ENCODE measurements around the gene DOCK1. TPM values are rescaled to one million over a fixed set of nuclear protein-coding genes. Genes with fewer than 3 reads are reported as not detected.

The DOCK1 gene
- total and polyA plus RNA-seq, 2 donors (not counting 1 experiment from before 2014, with no cell fraction given): 20.5 to 91.0 TPM

DNA sequence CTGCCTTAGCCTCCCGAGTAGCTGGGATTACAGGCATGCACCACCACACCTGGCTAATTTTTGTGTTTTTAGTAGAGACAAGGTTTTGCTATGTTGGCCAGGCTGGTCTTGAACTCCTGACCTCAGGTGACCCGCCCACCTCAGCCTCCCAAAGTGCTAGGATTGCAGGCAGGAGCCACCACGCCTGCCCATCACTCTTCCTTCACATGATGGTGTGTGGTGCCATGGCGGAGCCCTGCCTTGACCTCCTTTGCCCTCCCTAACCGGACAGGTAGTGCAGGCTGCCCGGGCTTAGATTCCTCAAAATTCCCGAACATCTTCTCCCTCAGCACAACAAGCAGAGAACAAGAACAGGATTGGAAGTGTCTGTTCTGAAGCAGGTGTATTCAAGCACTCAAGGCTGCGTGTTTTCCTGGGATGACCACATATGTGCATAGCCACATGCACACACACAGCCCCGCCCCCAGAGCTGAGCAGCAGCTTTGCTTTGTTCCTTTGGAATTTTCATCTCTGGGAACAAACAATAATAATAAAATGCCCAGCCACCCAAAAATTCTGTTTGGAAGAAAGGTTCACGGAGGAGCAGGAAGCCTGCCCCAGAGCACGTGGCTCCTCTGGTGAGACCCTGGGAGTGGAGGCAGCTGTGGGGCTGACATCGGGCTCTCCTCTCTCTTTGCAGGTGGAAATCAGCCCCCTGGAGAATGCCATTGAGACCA is 512.6 kb downstream of the DOCK1 start:
- TF ChIP-seq EZH2 (IDR thresholded peaks at IDR 0.05; ENCODE audit: low read length, missing control alignments): no peak
- TF ChIP-seq, protein P1, sequence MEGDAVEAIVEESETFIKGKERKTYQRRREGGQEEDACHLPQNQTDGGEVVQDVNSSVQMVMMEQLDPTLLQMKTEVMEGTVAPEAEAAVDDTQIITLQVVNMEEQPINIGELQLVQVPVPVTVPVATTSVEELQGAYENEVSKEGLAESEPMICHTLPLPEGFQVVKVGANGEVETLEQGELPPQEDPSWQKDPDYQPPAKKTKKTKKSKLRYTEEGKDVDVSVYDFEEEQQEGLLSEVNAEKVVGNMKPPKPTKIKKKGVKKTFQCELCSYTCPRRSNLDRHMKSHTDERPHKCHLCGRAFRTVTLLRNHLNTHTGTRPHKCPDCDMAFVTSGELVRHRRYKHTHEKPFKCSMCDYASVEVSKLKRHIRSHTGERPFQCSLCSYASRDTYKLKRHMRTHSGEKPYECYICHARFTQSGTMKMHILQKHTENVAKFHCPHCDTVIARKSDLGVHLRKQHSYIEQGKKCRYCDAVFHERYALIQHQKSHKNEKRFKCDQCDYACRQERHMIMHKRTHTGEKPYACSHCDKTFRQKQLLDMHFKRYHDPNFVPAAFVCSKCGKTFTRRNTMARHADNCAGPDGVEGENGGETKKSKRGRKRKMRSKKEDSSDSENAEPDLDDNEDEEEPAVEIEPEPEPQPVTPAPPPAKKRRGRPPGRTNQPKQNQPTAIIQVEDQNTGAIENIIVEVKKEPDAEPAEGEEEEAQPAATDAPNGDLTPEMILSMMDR (conservative IDR thresholded peaks at IDR 0.05 in 1 of 2, IDR thresholded peaks at IDR 0.05 in 1 of 2; ENCODE audit: low read depth in 1 of 2, low read length in 2 of 2): no peak
- Histone ChIP-seq H3K9me3 (ENCODE audit: control insufficient read depth, insufficient read depth, low read depth, low read length) (no peaks in the 10 kb centered on the region), H3K79me2 (ENCODE audit: control insufficient read depth, insufficient read depth, low read length) (no peaks in the 10 kb centered on the region), H3K9ac (ENCODE audit: insufficient read depth, low read length) (no peak overlapping the region), H3K4me1 (ENCODE audit: control insufficient read depth, extremely low read depth, insufficient read depth, low read length) (no peaks in the 10 kb centered on the region), H3K4me3 (replicated peaks in 1 of 4; ENCODE audit: control extremely low read depth in 1 of 4, insufficient read depth in 1 of 4, low read depth in 3 of 4, low read length in 4 of 4) (no peak overlapping the region), H2AFZ (ENCODE audit: low read length) (no peak overlapping the region), H3K4me2 (ENCODE audit: extremely low read depth, insufficient read depth, low read length) (no peak overlapping the region), H3K27me3 (ENCODE audit: control insufficient read depth, insufficient read depth, low read length) (no peaks in the 10 kb centered on the region), H3K27ac (ENCODE audit: insufficient read depth, low read length) (no peak overlapping the region), H4K20me1 (ENCODE audit: control insufficient read depth, extremely low read depth, insufficient read depth, low read length) (no peaks in the 10 kb centered on the region), H3K36me3 (ENCODE audit: control insufficient read depth, insufficient read depth, low read length) (peaks cover 4% of the 10 kb centered on the region)
- DNase-seq (ENCODE audit: low read depth in 2 of 2): no peak

DNA sequence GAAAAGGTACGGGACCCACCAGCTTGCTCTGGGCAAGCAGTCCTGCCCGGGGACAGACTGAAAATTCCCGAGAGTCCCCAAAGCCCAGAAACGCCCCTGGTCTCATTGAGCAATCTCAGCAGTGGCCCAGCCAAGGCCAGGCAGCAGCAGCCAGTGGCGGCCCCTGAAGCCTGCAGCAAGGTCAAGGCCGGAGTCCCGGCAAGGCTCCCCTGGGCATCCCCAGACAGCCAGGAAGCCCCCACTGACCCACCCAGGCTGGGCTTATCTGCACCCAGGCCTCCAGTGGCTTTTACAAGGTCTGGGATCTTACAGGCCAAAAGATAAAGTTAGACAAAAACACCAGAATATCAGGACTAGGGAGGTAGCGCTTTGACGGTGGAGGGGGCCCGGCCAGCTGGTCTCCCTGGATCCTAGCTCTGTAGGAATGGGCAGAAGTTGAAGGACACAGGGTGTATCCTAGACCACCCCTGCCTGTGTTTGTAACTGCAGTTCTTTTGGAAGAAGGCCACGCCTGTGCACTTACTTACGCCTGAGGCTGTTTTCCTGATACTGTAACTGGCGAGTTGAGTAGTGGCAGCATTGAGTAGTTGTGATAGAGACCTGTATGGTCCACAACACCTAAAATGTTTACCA is 513.4 kb downstream of the DOCK1 start:
- Histone ChIP-seq H2AFZ (ENCODE audit: low read length) (no peak overlapping the region), H3K9ac (ENCODE audit: insufficient read depth, low read length) (no peak overlapping the region), H3K9me3 (ENCODE audit: control insufficient read depth, insufficient read depth, low read depth, low read length) (no peaks in the 10 kb centered on the region), H3K4me3 (replicated peaks in 1 of 4; ENCODE audit: control extremely low read depth in 1 of 4, insufficient read depth in 1 of 4, low read depth in 3 of 4, low read length in 4 of 4) (no peak overlapping the region), H3K27me3 (ENCODE audit: control insufficient read depth, insufficient read depth, low read length) (no peaks in the 10 kb centered on the region), H3K4me1 (ENCODE audit: control insufficient read depth, extremely low read depth, insufficient read depth, low read length) (no peaks in the 10 kb centered on the region), H3K36me3 (ENCODE audit: control insufficient read depth, insufficient read depth, low read length) (peaks cover 4% of the 10 kb centered on the region), H3K27ac (ENCODE audit: insufficient read depth, low read length) (no peak overlapping the region), H3K79me2 (ENCODE audit: control insufficient read depth, insufficient read depth, low read length) (no peaks in the 10 kb centered on the region), H3K4me2 (ENCODE audit: extremely low read depth, insufficient read depth, low read length) (no peak overlapping the region), H4K20me1 (ENCODE audit: control insufficient read depth, extremely low read depth, insufficient read depth, low read length) (no peaks in the 10 kb centered on the region)
- no peak for DNase-seq (ENCODE audit: low read depth in 2 of 2)
- TF ChIP-seq, protein P1 (conservative IDR thresholded peaks at IDR 0.05 in 1 of 2, IDR thresholded peaks at IDR 0.05 in 1 of 2; ENCODE audit: low read depth in 1 of 2, low read length in 2 of 2): no peak
- no peak for TF ChIP-seq EZH2 (IDR thresholded peaks at IDR 0.05; ENCODE audit: low read length, missing control alignments)

DNA sequence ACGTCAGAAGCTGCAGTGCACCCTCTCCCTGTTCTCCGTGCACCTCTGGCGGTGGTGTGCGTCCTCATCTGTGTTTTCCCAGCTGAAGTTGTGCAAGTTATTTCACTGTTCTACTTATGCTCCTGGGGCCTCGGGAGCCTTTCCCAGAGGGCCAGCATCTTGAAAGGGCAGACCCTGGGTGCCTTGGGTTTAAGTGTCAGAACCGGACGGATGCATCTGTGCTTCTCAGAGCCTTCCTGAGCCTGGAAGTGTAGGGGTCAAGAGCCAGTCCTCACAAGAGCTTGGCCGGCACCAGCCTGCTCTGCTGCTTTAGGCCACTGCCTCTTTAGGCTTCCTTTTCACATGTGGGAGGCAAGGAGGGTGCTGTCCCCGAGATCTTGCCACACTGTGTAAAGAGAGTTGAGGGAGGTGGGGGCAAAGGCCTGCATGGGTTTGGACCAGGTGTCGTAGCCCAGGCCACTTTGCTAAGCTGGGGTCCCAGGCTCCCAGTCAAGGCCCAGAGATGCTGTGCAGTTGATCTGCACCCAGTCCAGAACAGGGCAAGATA is 515.0 kb downstream of the DOCK1 start:
- Histone ChIP-seq H3K4me1 (ENCODE audit: control insufficient read depth, extremely low read depth, insufficient read depth, low read length) (no peaks in the 10 kb centered on the region), H2AFZ (ENCODE audit: low read length) (no peak overlapping the region), H3K36me3 (ENCODE audit: control insufficient read depth, insufficient read depth, low read length) (peaks cover 4% of the 10 kb centered on the region), H3K4me3 (replicated peaks in 1 of 4; ENCODE audit: control extremely low read depth in 1 of 4, insufficient read depth in 1 of 4, low read depth in 3 of 4, low read length in 4 of 4) (no peak overlapping the region), H4K20me1 (ENCODE audit: control insufficient read depth, extremely low read depth, insufficient read depth, low read length) (no peaks in the 10 kb centered on the region), H3K27me3 (ENCODE audit: control insufficient read depth, insufficient read depth, low read length) (no peaks in the 10 kb centered on the region), H3K4me2 (ENCODE audit: extremely low read depth, insufficient read depth, low read length) (no peak overlapping the region), H3K27ac (ENCODE audit: insufficient read depth, low read length) (no peak overlapping the region), H3K79me2 (ENCODE audit: control insufficient read depth, insufficient read depth, low read length) (no peaks in the 10 kb centered on the region), H3K9me3 (ENCODE audit: control insufficient read depth, insufficient read depth, low read depth, low read length) (no peaks in the 10 kb centered on the region), H3K9ac (ENCODE audit: insufficient read depth, low read length) (no peak overlapping the region)
- TF ChIP-seq, protein P1 (conservative IDR thresholded peaks at IDR 0.05 in 1 of 2, IDR thresholded peaks at IDR 0.05 in 1 of 2; ENCODE audit: low read depth in 1 of 2, low read length in 2 of 2): no peak
- no peak for TF ChIP-seq EZH2 (IDR thresholded peaks at IDR 0.05; ENCODE audit: low read length, missing control alignments)
- no peak for DNase-seq (ENCODE audit: low read depth in 2 of 2)

Data from fibroblast of lung (primary cell).